Stimulated activated CD4-positive, alpha-beta T cell treated with anti-CD3 and anti-CD28 coated beads, Interleukin-15, amount 100 ng/mL, for 48 hours (primary cell): ENCODE data around the gene UBE2O.

ENCODE experiments used
- DNase-seq, 2 donors: peaks; one replicate each; pipeline ENCODE4 v3.0.0-alpha.2; 2020; ENCODE audit warnings: low read depth in 2 of 2

Gene UBE2O

DNA sequence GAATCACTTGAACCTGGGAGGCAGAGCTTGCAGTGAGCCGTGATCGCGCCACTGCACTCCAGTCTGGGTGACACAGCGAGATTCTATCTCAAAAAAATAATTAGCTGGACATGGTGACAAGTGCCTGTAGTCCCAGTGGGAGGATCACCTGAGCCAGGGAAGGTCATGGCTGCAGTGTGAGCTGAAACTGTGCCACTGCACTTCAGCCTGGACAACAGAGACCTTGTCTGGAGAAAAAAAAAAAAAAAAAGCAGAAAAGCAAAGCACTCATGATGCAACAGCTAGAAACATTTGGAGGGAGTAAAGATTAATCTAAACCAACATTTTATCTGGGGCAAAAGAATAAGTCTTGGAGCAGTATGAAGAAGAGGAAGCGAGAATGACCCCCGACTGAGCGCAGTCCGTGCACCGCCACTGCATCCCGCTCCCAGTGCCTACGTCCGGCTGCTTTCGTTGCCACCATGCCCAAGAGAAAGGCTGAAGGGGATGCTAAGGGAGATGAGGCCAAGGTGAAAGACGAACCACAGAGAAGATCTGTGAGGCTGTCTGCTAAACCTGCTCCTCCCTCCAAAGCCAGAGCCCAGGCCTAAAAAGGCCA lies 107.5 kb downstream of the UBE2O start:
- DNase-seq: no peak

GRCh38 chr17:76343106-76343505 lies 109.8 kb downstream of the UBE2O start:
- no peak for DNase-seq

GRCh38 chr17:76341301-76341700 lies 111.7 kb downstream of the UBE2O start:
- no peak for DNase-seq
